Caco-2 (cell line): Measurements from ENCODE around the gene RAE1. TPM values are rescaled to one million over a fixed set of nuclear protein-coding genes. Genes with fewer than 3 reads are reported as not detected.

Experiments
- BruUV-seq: library from RNA; stranded (reverse); fragments of 400-500 nt; replicated peaks from 2 replicates; lab custom pipeline; 2021; lab: Mats Ljungman, UMichigan
- CTCF ChIA-PET: fragments of 300-600 bp; sonication (Branson Sonifier 250); formaldehyde crosslinking; loops from one replicate; lab custom pipeline; 2022; ENCODE audit warnings: antibody characterized with exemption; lab: Charles Lee
- POLR2A ChIA-PET: fragments of 300-600 bp; sonication (Branson Sonifier 250); formaldehyde crosslinking; loops from one replicate; lab custom pipeline; 2022; ENCODE audit warnings: antibody characterized with exemption; lab: Charles Lee
- DNase-seq, 2 experiments: peaks; one replicate each; pipeline versions ENCODE4 v3.0.0 to v3.0.0-alpha.2; 2020 to 2022
- H3K27me3 ChIP-seq: replicated peaks from 2 replicates; pipeline ENCODE4 v1.6.0; 2011; ENCODE audit warnings: low read length; ENCODE audit not compliant: control insufficient read depth, insufficient read depth
- H3K36me3 ChIP-seq: 2 replicates; pipeline ENCODE4 v1.5.1; 2011; ENCODE audit warnings: low read length; ENCODE audit not compliant: control insufficient read depth, insufficient read depth
- H3K4me1 ChIP-seq: fragments of 250-450 bp; sonication (Bioruptor Pico); 2 replicates; pipeline ENCODE4 v1.5.1; 2020; ENCODE audit warnings: mild to moderate bottlenecking
- H3K4me3 ChIP-seq: 2 replicates; pipeline ENCODE4 v1.5.1; 2011; ENCODE audit warnings: low read depth, mild to moderate bottlenecking, control low read depth, low read length
- H3K9me3 ChIP-seq: fragments of 250-450 bp; sonication (Bioruptor Pico); 2 replicates; pipeline ENCODE4 v1.5.1; 2020; ENCODE audit warnings: mild to moderate bottlenecking, moderate library complexity
- H3K27ac Mint-ChIP-seq: one replicate; pipeline ENCODE4 v1.8.0; 2022; ENCODE audit warnings: mixed read lengths; ENCODE audit not compliant: unreplicated experiment
- H3K27me3 Mint-ChIP-seq: one replicate; pipeline ENCODE4 v1.8.0; 2022; ENCODE audit warnings: mixed read lengths; ENCODE audit not compliant: insufficient read depth, unreplicated experiment
- H3K36me3 Mint-ChIP-seq: one replicate; pipeline ENCODE4 v1.8.0; 2022; ENCODE audit warnings: mild to moderate bottlenecking, mixed read lengths; ENCODE audit not compliant: insufficient read depth, unreplicated experiment
- H3K4me1 Mint-ChIP-seq: one replicate; pipeline ENCODE4 v1.8.0; 2022; ENCODE audit warnings: low read depth, mixed read lengths; ENCODE audit not compliant: unreplicated experiment
- H3K4me3 Mint-ChIP-seq: one replicate; pipeline ENCODE4 v1.8.0; 2022; ENCODE audit warnings: mild to moderate bottlenecking, moderate library complexity, mixed read lengths; ENCODE audit not compliant: unreplicated experiment
- H3K9me3 Mint-ChIP-seq: one replicate; pipeline ENCODE4 v1.8.0; 2022; ENCODE audit warnings: mixed read lengths; ENCODE audit not compliant: unreplicated experiment
- CTCF ChIP-seq, 2 experiments: fragments of 200-600 bp in 1 of 2; IDR thresholded peaks; 1 replicate in 1 of 2; 2 replicates in 1 of 2; pipeline versions ENCODE4 v1.5.1 to v1.8.0; 2011 to 2022; ENCODE audit warnings: antibody characterized with exemption in 1 of 2, control low read depth in 1 of 2, inconsistent platforms in 1 of 2, low read depth in 1 of 2, low read length in 1 of 2, mild to moderate bottlenecking in 1 of 2, moderate library complexity in 1 of 2; ENCODE audit not compliant: insufficient read depth in 1 of 2, severe bottlenecking in 1 of 2, unreplicated experiment in 1 of 2
- intact Hi-C: fragments of 100-400 bp; cut with micrococcal nuclease; formaldehyde crosslinking; loops from one replicate; pipeline ENCODE4 v1.10.0; 2022; ENCODE audit not compliant: unreplicated experiment
- microRNA-seq: library from miRNA; unstranded; fragments of <30 nt; microRNA quantifications from one replicate; pipeline ENCODE4 v1.2.0, GENCODE V29; 2022
- total RNA-seq: library from RNA; stranded (reverse); gene quantifications from 2 replicates; pipeline ENCODE4 v1.2.3, GENCODE V29; 2022

RAE1 gene
- total RNA-seq, 1 experiment from 2014 or later, result 133 TPM

GRCh38 chr20:57426271-57426689, 75.2 kb downstream of the RAE1 start:
- H3K9me3 ChIP-seq, result no peaks in the 10 kb centered on the region
- peaks cover 1% of the 10 kb centered on the region for H3K27me3 ChIP-seq
- no peaks in the 10 kb centered on the region for H3K36me3 ChIP-seq
- H3K27me3 Mint-ChIP-seq, result peaks cover 9% of the 10 kb centered on the region
- H3K4me1 Mint-ChIP-seq, result no peaks in the 10 kb centered on the region
- peaks cover 10% of the 10 kb centered on the region for H3K9me3 Mint-ChIP-seq
- no peak for DNase-seq
- no TSS peak for BruUV-seq
- H3K27ac Mint-ChIP-seq, result no peak overlapping the region
- H3K36me3 Mint-ChIP-seq, result no peaks in the 10 kb centered on the region
- TF ChIP-seq CTCF (IDR thresholded peaks at IDR 0.05; ENCODE audit: insufficient read depth in 1 of 2, low read depth in 1 of 2, low read length in 1 of 2, severe bottlenecking in 1 of 2, unreplicated experiment in 1 of 2), result peak in 1 of 2 experiments; percentile 5
- H3K4me1 ChIP-seq, result no peaks in the 10 kb centered on the region
- POLR2A ChIA-PET, result no interaction called here
- intact Hi-C loops, result no loop called here
- no peak overlapping the region for H3K4me3 Mint-ChIP-seq
- no peak overlapping the region for H3K4me3 ChIP-seq
- CTCF ChIA-PET, result interaction anchor here (0.7 to 1.4 kb wide), 2 partner anchors 8 to 51 kb away, joined by 3 to 5 read pairs; no protein-coding TSS in a partner anchor

DNA sequence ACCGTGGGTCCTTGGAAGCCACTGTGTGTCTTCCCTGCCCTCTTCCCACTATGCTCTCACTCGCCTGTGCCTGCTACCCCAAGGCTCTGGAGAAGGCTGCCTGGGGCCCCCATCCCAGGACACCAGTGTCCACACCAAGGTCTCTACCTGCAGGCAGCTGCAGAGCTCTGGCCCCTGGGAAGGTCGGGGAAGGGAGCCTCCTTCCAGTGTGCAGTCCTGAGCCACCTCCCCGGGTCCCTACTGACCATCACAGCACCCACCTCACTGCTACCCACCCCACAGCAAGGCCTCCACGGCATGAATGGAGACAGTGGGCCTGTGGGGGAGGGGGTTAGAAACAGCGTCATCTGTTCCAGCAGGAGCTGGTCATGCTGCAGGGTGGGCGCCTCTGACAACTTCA, 75.8 kb downstream of the RAE1 start:
- no peaks in the 10 kb centered on the region for H3K9me3 ChIP-seq
- no peak overlapping the region for H3K4me3 ChIP-seq
- Mint-ChIP-seq H3K36me3 (no peaks in the 10 kb centered on the region), H3K27me3 (peaks cover 8% of the 10 kb centered on the region), H3K4me3 (no peak overlapping the region), H3K4me1 (no peaks in the 10 kb centered on the region), H3K27ac (no peak overlapping the region), H3K9me3 (peaks cover 10% of the 10 kb centered on the region)
- POLR2A ChIA-PET, result no interaction called here
- H3K36me3 ChIP-seq, result no peaks in the 10 kb centered on the region
- peaks cover 1% of the 10 kb centered on the region for H3K27me3 ChIP-seq
- no peaks in the 10 kb centered on the region for H3K4me1 ChIP-seq
- intact Hi-C loops, result no loop called here
- CTCF ChIA-PET, result interaction anchor here (0.7 kb wide), 1 partner anchor 51 kb away, joined by 3 read pairs; no protein-coding TSS in a partner anchor
- no TSS peak for BruUV-seq
- peak in 1 of 2 experiments; percentile 44 for DNase-seq
- TF ChIP-seq CTCF (IDR thresholded peaks at IDR 0.05; ENCODE audit: insufficient read depth in 1 of 2, low read depth in 1 of 2, low read length in 1 of 2, severe bottlenecking in 1 of 2, unreplicated experiment in 1 of 2), result no peak

- Mint-ChIP-seq H3K4me1 (no peaks in the 10 kb centered on the region), H3K36me3 (no peaks in the 10 kb centered on the region), H3K9me3 (peaks cover 10% of the 10 kb centered on the region), H3K4me3 (no peak overlapping the region), H3K27ac (no peak overlapping the region), H3K27me3 (peaks cover 9% of the 10 kb centered on the region)
- no peak for DNase-seq
- Histone ChIP-seq H3K4me3 (no peak overlapping the region), H3K4me1 (no peaks in the 10 kb centered on the region), H3K9me3 (0 out of 2 replicates have a peak, but pooled peaks cover 2% of the 10 kb centered on the region), H3K27me3 (no peaks in the 10 kb centered on the region), H3K36me3 (no peaks in the 10 kb centered on the region)
- no peak for TF ChIP-seq CTCF (IDR thresholded peaks at IDR 0.05; ENCODE audit: insufficient read depth in 1 of 2, low read depth in 1 of 2, low read length in 1 of 2, severe bottlenecking in 1 of 2, unreplicated experiment in 1 of 2)
- CTCF ChIA-PET, result interaction anchor here (1.0 kb wide), 1 partner anchor 47 kb away, joined by 4 read pairs; no protein-coding TSS in a partner anchor
- POLR2A ChIA-PET, result interaction anchor here (0.7 kb wide), 1 partner anchor 879 kb away, joined by 9 read pairs; no protein-coding TSS in a partner anchor
- intact Hi-C loops, result no loop called here
- no TSS peak for BruUV-seq
Measured at GRCh38 chr20:57428324-57429158, 77.5 kb downstream of the RAE1 start.

Small RNAs within 50 kb of the gene (microRNA-seq; reads per million reads assigned to microRNA genes)
- not detected for gene MIR4325

Other genes with a start within 250 kb of the RAE1 start
- 266 and 317 TPM in 2 replicates for gene BMP7, start 84.6 kb upstream of the RAE1 start, total RNA-seq
- not detected in 2 replicates for gene SPO11, start 21.5 kb upstream of the RAE1 start, total RNA-seq
- 34.4 and 39.2 TPM in 2 replicates for gene RBM38, start 40.1 kb downstream of the RAE1 start, total RNA-seq
- gene CTCFL, start 173.9 kb downstream of the RAE1 start, total RNA-seq, result not detected in 2 replicates
- gene PCK1, start 209.9 kb downstream of the RAE1 start, total RNA-seq, result 0.42 TPM in 1 of 2 replicates, not detected in the other